Fibroblast of skin of left quadriceps (primary cell): ENCODE results near the gene EXOC2.
"Not testable (repeated sequence)": the region's sequence is repeated elsewhere in the genome, so short reads cannot be mapped to it uniquely, and the experiment has no call there.

Source experiments
- DNase-seq, 2 experiments: peaks; one replicate each; pipeline ENCODE4 v3.0.0-alpha.2; 2013; ENCODE audit warnings: low read depth in 2 of 2

Gene EXOC2

GRCh38 chr6:709471-710056 lies 16.6 kb upstream of the EXOC2 start:
- DNase-seq: no peak

DNA sequence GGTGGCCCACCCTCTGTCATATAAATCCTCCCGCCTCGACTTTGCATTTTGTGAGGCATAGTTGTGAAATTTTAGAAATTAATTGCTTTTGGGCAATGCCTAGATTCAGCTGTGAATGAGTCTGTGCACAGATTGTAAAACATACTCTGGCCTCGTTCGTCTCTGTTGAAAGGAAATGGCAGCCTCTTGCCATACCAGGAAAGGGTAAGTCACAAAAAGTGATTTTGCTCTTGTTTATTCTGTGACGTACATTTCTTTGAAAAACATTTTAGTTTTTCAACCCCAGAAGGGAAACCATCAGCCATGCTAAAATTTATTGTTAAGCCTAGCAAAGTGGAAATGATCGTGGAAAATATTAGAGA lies 15.3 kb upstream of the EXOC2 start:
- DNase-seq: no peak

- DNase-seq: no peak
These were observed 14.8 kb upstream of the EXOC2 start for GRCh38 chr6:707576-708236.

GRCh38 chr6:706819-707381 lies 14.0 kb upstream of the EXOC2 start:
- no peak for DNase-seq

DNA sequence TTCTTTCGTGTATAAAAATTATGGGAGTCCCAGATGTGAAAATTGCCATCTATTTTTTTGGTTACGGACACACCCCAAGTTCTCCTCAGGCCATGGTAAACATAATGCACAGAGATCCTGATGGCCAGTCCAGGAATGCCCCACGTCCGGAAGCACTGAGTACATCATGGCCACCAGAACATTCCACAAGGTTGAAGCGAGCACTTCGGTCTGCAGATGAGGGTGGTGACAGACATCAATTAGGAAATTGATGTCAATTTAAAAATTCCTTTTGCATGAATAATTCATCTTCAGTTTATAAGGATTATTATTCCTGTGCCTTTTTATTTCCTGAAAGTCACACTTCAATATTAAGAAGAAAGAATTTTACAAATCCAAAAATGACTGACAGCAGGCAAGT lies 13.2 kb upstream of the EXOC2 start:
- no peak for DNase-seq

DNA sequence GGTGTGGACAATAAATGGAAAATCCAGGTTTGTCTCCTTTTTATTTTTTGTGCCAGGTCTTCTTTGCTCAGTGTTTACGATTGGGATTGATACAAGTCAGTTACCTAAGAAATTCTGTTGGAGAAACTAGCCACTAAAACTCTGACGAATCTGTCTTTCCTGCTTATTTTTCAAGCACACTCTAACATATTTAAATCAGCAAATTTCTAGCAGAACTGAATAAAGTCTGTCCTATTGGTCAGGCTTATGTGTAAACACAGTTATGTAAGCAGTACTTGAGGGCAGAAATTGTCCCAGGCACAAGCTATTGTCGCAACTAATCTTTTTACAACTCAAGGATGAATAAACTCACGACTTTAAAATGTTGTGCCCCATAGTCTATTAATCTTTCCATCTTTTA lies 12.1 kb upstream of the EXOC2 start:
- DNase-seq: no peak

DNA sequence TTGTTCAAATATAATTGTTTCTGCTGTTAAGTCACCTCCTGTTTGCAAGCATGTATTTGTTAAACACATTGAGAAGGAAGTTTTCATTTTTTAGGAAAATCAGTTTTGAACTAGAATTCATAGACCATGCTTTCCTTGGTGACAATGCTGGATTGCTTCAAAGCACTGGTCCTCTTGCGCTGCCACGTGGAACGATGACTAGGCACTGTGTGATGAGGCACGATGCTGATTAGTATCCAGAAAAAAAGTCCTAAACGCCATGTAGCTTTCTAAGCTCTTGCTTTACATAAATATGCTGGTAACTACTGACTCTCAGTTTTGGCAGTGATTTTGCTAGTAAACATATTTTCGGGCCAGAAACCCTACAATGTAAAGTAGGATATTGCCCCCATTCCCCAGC lies 11.1 kb upstream of the EXOC2 start:
- DNase-seq: no peak

DNA sequence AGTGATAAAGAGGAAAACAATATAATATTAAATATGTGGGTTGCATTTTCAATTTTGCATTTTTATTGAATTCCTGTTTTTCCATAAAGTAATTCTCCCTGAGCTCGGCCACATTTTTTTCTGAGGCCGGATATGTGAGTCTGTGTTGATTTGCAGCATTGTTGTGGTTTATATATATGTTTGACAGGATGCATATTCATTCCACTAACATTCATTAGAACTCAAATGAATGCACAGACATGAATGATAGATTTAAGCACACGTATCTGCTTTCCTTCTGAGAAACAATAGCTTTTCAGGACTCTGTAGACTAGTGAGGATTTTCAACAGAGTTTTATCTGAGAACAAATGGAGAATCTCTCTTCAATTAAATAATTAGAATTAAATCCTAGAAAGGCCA lies 10.6 kb upstream of the EXOC2 start:
- DNase-seq: no peak

GRCh38 chr6:701700-702479 lies 9.0 kb upstream of the EXOC2 start:
- no peak for DNase-seq

DNA sequence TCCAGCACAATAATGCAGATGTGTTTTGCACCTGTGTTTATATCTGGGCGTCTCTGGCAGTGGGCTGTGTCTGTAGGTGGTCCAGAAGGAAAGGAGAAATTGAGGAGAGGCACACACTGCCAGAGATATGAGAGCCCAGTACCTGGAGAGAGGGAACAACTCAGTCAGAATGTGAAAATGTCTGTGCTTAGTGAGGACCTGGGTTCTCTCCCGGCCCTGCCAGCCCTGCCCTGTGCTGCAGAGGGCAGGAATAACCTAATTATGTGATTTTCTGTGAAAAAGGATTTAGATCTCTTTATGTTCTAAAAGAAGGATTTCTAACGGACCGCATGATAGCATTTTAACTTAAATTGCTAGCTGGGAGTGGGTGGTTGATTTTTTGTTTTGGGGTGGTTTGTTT lies 8.3 kb upstream of the EXOC2 start:
- DNase-seq: no peak

DNA sequence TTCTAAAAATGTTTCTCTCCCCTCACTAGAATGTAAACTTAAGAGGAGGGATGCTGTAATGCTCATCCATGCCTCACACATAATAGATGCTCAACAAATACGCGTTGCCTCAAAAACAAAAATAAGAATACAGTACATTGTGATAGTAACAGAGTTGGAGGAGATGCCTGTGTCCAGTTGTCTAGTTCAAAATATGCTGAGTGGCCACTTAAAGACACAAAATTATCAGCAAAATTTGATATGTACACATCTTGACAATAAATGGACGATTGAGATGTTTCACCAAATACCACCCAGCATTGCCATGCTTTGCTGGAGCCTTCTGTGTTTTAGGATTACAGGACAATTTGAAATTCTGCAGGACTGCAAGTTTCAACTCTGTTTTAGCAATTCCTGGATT lies 7.6 kb upstream of the EXOC2 start:
- DNase-seq: no peak

GRCh38 chr6:699319-699718 lies 6.4 kb upstream of the EXOC2 start:
- DNase-seq: no peak

GRCh38 chr6:694431-695126 lies 1.6 kb upstream of the EXOC2 start:
- not testable (repeated sequence) for DNase-seq

DNA sequence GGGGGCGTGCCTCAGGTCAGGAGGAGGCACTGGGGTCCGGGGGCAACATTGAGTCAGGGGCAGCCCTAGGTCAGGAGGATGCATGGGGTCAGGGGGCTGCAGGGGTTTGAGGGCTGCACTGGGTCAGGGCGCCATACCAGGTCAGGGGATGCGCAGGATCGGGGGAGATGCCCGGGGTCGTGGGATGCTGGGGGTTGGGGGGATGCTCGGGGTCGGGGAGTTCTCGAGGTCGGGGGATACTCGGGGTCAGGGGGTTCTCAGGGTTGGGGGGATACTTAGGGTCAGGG lies 727 bp upstream of the EXOC2 start:
- no peak for DNase-seq

DNA sequence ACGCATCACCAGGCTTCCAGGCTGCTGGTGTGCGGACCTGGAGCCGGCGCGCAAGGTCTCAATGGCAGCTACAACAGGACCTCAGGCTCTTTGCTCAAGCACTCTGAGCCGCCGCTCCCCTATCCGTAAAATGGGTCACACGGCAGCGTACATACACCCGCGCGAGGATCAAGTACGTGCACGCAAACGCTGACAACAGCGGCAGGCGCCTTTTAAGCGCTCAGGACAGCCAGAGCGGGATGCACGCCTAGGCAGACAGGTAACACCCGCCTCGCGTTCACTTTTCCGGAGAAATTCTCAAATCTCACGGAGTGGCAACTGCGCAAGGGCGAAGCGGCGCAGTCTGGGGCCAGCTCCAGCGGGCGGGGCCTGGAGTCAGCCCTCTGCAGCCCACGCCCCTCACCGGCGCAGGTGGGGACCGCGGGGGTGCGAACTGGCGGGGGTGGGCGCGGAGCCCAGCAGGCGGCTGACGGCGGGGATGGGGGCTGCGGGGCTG lies 535 bp downstream of the EXOC2 start:
- DNase-seq: no peak

DNA sequence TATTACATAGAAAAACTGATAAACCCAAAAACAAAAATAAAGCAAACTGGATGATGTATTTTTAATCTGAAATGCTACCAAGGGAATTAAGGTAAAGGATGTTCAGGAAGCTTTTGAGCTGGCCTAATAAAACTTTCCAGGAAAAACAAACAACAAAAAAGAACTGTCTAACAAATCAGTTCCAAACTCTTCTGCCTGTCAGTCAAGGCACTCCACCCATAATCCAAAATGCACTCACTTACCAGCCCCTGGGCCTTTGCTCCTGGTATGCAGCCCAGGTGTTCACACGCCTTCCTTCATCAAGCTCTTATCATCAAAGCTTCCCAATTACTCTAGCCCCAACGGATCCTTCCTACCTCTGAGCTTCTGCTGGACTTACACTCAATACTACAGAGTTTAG lies 3.7 kb downstream of the EXOC2 start:
- DNase-seq: no peak

DNA sequence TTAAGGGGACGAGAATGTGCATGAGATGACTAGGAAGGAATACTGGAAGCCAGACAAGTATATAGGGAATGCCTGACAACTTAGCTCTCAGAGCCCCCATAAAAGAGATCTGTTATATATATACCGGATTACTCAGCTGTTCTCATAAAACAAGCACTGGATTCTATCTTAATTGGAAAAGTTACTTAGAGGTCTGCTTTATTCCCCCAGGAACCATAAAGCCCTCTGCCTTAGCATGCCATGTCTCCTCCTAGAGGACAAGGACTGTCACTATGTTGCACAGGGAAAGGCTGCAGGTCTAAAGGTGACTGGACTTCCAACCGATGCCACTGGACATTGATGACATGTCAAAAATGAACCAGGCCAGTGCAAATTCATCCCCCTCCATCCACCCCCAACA lies 6.4 kb downstream of the EXOC2 start:
- peak; percentile 32 to 34 for DNase-seq

GRCh38 chr6:684831-685636 lies 7.9 kb downstream of the EXOC2 start:
- no peak for DNase-seq

- DNase-seq: peak; percentile 89 to 90
These were observed 9.0 kb downstream of the EXOC2 start for GRCh38 chr6:683742-684440.

- DNase-seq: no peak
These were observed 12.1 kb downstream of the EXOC2 start for GRCh38 chr6:680666-681340.
